Measurements from ENCODE around the gene FASTK.

The FASTK gene

GRCh38 chr7:151099486-151100211 is 19.0 kb upstream of the FASTK start:
- no peak overlapping the region for H3K4me3 ChIP-seq (ENCODE audit: control insufficient read depth, low read depth, low read length)
- TF ChIP-seq CTCF (conservative IDR thresholded peaks at IDR 0.05; ENCODE audit: control insufficient read depth, insufficient read depth, low read depth, low read length): no peak
- no peak for DNase-seq (ENCODE audit: low read depth)

GRCh38 chr7:151095828-151096475 is 15.3 kb upstream of the FASTK start:
- no peak for TF ChIP-seq CTCF (conservative IDR thresholded peaks at IDR 0.05; ENCODE audit: control insufficient read depth, insufficient read depth, low read depth, low read length)
- peak; percentile 57 for DNase-seq (ENCODE audit: low read depth)
- H3K4me3 ChIP-seq (ENCODE audit: control insufficient read depth, low read depth, low read length): no peak overlapping the region

- TF ChIP-seq CTCF (conservative IDR thresholded peaks at IDR 0.05; ENCODE audit: control insufficient read depth, insufficient read depth, low read depth, low read length): no peak
- H3K4me3 ChIP-seq (ENCODE audit: control insufficient read depth, low read depth, low read length): no peak overlapping the region
- DNase-seq (ENCODE audit: low read depth): no peak
Measured at GRCh38 chr7:151095123-151095797, 14.7 kb upstream of the FASTK start.

- no peak for TF ChIP-seq CTCF (conservative IDR thresholded peaks at IDR 0.05; ENCODE audit: control insufficient read depth, insufficient read depth, low read depth, low read length)
- DNase-seq (ENCODE audit: low read depth): peak; percentile 58
- H3K4me3 ChIP-seq (ENCODE audit: control insufficient read depth, low read depth, low read length): no peak overlapping the region
Measured at GRCh38 chr7:151094675-151095074, 14.1 kb upstream of the FASTK start.

GRCh38 chr7:151093748-151094147 is 13.1 kb upstream of the FASTK start:
- DNase-seq (ENCODE audit: low read depth): no peak
- TF ChIP-seq CTCF (conservative IDR thresholded peaks at IDR 0.05; ENCODE audit: control insufficient read depth, insufficient read depth, low read depth, low read length): no peak
- no peak overlapping the region for H3K4me3 ChIP-seq (ENCODE audit: control insufficient read depth, low read depth, low read length)

GRCh38 chr7:151091988-151092387 is 11.4 kb upstream of the FASTK start:
- no peak for DNase-seq (ENCODE audit: low read depth)
- TF ChIP-seq CTCF (conservative IDR thresholded peaks at IDR 0.05; ENCODE audit: control insufficient read depth, insufficient read depth, low read depth, low read length): no peak
- H3K4me3 ChIP-seq (ENCODE audit: control insufficient read depth, low read depth, low read length): no peak overlapping the region

Data from fibroblast of mammary gland (primary cell).